GM19025 (cell line): ENCODE measurements around the gene METTL1.

Experiments used
- ATAC-seq: cut with Tn5 transposase; IDR thresholded peaks from one replicate; pipeline ENCODE4 v1.9.1; 2021; ENCODE audit warnings: mild to moderate bottlenecking, low read depth, moderate library complexity; ENCODE audit not compliant: unreplicated experiment

Gene METTL1

DNA sequence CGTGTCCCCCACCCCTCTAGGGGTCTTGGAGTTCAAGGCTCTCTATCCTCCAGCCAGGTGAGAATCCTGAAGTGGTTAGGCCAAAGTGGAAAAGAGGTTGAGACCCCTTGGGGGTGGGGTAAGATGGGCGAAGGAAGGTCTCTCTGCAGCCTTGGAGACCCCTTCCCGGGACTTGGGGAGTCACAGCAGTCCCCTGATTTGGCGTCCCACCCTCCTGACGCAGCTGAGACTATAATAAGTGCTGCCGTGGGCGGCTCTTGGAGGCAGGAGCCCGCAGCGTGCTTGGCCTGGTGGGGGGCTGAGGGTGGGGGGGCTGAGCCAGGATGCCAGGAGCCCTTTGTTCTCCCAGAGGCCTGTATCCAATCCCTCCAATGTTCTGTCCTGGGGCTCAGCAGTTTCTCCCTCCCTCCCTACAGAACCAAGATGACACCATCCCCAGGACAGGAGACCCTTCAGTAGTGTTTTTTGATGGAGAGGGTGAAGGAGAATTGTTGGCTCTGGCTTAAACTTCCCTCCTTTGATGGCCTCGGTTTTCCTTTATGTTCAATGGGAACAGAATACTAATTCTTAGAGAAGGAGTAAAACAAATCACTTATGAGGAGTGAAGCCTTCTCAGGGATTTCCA lies 31.9 kb downstream of the METTL1 start:
- no peak for ATAC-seq

DNA sequence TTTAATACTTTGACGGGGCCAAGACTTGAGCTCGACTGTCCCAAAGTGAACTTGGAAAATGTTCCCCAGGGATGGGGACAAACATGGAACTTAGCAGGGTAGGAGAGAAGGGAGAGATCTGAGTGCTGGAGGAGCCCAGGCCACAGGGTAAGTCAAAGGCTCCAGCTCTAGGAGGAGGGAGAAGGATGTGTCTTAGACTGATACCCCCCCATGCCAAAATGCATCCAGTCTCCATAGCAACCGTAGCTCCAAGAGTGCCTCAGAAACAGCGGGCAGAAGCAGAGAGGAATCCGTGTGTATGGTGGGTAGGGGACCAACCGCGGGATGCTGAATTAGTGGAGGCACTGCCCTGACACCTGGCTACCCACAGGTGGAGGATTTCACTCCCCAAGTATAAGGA lies 32.5 kb downstream of the METTL1 start:
- ATAC-seq: no peak

DNA sequence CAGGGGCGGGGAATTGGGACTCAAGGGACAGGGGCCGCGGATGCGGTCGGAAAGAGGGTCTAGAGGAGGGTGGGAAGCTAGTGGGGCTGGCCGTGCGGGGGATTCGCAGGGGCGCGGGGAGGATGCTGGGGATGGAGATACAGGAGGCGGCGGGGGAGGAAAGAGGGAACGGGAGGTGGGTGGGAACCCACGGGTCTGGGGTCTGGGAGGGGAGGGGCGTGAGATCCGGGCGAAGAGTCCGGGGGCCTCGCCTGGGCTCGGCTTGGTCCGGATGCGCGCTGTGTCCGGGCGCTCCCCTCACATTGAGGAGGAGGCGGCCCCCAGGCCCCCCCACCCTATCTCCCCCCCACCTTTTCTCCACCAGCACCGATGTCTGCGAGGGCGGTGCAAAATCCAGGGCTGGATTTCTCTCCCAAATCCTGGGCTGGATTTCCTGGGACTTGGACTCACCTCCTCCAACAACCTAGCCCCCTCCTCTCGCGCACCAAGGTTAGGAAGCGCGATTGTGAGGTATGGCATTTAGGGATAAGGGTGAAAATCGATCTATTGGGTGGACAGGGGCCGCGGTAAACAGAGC lies 33.2 kb downstream of the METTL1 start, which contains the start of gene AGAP2:
Gene AGAP2, minus strand, starts transcription at position 82 of the 577 bp plus-strand sequence. CDS start 496 bp downstream, outside the sequence.
- ATAC-seq: no peak

GRCh38 chr12:57737467-57738460 lies 34.1 kb downstream of the METTL1 start:
- no peak for ATAC-seq

GRCh38 chr12:57736741-57737466 lies 35.0 kb downstream of the METTL1 start:
- ATAC-seq: no peak

DNA sequence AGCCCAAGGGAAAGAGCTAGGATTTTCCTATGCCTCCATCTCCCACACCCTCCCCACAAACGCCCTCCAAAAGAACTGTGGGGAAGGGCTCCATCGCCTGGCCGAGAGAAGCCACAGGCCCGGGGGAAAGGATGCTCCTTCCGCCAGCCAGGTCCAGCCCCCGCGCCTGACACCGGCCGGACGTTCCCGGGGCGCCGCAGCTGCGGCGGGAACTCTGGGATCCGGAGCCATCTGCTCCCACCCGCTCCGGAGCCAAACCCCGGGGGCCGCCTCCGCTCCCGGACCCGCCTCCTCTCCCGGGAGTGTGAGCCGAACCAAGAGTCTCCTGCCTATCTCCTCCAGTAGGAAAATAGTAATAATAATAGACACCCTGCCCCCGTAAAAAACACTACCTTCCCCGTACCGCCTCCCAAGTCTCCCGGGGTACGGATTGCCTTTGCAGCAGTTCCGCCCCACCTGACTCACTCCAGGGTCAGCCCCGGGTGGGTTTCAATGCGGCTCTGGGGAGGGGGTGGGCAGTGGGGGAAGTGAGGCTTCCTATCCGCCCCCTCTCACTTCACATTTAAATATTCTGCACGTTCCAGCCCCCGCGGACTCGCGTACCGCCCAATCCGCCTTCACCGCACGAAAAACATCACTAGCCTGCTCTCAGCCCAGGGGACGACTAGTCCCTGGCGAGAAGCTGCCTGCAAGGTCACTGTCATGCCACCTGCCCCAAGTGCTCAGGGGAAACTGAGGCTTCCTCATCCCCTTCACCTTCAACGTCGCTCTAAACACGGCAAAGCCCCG lies 35.8 kb downstream of the METTL1 start:
- ATAC-seq: no peak

GRCh38 chr12:57735198-57735855 lies 36.6 kb downstream of the METTL1 start:
- no peak for ATAC-seq

DNA sequence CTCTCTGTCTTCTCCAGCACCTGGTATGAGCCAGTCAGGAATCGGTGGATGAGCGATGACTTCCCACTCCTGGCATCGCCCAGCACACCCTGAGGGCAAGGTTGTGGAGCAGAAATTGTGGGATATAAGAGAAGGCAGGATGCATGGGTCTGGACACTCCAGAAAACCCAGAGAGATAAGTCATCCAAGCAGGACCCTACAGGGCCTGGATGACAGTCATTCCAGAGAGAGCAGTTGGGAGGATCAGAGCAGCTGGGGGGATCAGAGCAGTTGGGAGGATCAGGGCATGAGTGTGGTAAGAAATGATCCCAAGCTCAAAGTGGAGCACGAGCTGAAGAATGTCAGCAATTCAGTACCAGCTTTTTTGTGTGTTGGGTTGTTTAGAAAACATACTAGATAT lies 37.3 kb downstream of the METTL1 start:
- ATAC-seq: no peak

DNA sequence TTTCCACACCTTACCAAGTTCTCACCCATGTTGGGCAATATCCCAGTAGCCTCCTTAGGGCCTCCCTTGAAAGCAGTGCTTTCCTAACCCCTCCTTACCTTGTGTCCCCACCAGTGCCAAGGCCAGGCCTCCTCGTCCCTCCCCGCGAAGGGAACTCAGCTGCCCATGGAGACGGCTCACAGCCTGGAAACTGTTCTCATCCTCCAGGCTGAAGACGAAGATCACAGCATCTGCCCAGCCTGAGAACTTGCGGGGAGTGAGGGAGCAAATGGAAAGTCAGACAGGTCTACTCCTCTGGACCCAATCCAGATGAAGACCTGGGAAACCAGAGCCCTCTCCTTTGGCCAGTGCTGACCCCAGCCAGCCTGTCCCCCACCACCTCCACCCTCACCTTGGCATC lies 38.0 kb downstream of the METTL1 start:
- ATAC-seq: no peak

GRCh38 chr12:57732726-57733593 lies 38.9 kb downstream of the METTL1 start:
- ATAC-seq: no peak

DNA sequence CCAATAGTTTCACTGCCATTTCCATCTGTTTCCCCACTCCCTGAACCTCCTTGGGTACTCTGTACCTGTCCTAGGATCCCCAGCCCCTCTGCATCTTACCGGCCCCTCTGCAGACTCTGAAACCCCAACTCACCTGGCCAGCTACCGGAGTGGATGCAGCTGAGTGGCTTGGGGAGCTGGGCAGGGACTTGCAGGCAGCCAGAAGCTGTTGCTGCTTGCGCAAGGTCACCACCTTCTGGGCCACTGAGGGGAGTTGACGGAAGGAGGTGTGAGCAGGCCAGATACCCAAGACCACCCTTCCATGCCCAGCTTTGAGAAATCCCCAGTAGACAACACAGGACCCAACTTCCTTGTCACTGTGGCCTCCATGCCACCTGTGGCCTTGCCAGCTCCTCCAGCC lies 39.6 kb downstream of the METTL1 start:
- no peak for ATAC-seq

DNA sequence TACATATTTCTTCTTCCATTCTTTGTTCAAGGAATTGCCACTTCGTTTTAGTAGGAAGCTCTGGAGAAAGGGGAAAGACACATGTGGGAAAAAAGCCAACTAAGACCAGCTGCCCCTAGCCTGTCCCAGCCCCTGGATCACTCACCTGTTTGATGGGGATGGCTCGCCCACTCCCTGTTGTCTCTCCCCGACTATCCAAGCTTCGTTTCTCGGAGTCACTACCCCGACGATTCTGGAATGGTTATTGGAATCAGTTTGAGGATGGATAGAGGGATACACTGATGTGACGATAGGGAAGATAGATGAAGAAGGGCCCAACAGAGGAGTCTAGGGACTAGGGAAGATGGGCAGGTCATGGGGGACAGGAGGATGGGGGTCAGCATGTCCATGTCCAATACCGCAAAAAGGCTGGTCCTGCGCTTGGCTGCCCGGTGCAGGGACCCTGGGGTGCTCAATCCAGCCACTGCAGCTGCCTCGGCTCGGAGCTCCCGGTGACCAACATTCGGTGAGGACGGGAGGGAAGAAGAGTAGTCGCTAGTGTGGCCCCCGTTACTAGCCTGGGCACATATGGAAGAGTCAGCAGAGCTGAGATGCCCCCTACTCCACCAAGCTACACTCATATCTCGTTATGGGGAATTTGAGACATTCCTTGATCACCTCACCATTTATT lies 40.4 kb downstream of the METTL1 start:
- ATAC-seq: no peak

DNA sequence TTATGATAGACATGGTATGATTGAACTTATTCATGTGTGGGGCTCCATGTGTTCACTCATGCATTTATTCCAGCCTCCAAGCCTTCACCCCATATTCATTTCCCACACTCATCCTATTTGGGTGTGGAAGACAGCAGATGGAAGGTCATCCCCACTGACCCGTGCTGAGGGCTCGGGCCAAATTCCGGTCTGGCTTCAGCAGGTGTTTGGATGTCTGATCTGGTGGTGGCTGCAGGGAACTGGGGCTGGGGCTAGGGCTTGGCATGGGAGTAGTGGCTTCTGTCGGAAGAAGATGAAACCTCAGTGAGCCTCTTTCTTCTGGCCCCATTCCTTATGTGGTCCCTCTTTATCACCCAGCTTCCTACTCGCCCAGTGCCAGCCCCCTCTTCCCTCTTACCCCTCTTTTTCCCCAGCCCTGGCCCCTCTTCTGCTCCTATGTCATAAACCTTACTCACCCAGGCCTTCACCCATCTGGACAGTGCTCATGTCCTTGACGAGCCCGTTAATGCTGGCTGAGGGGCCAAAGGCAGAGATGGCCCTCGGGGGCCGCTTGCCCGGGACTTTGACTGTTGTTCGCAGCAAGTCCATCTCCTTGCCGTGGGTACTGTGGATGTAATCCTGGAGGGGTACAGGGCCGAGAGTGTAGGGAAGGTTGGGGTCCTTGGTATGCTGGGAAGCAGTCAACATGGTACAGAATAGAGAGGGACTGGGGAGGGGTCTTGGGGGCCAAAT lies 41.4 kb downstream of the METTL1 start:
- ATAC-seq: no peak

DNA sequence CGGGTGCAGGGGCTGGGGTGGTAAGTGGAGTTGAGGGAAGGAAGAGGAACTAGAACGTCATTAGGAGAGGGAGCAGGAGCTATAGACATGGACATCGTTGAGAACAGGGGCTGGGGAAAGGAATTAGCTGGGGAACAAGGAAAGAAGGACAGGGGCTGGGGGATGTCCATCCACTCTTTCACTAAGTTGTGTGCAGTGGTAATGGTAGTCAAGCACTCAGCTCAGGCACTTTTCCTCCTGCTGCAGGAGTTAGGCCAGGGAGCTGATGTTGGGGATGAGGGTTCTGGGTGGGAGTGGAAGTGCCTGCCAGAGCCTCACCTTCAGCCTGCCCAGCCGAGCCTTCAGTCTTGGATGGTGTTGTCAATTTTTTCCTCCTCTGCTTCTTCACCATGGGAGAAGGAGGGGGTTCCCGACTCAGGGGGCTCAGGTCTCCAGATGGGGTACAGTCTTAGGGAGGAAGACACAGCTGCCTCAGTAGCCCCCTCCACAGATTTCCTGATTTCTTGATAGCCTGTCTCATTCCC lies 42.5 kb downstream of the METTL1 start:
- no peak for ATAC-seq

DNA sequence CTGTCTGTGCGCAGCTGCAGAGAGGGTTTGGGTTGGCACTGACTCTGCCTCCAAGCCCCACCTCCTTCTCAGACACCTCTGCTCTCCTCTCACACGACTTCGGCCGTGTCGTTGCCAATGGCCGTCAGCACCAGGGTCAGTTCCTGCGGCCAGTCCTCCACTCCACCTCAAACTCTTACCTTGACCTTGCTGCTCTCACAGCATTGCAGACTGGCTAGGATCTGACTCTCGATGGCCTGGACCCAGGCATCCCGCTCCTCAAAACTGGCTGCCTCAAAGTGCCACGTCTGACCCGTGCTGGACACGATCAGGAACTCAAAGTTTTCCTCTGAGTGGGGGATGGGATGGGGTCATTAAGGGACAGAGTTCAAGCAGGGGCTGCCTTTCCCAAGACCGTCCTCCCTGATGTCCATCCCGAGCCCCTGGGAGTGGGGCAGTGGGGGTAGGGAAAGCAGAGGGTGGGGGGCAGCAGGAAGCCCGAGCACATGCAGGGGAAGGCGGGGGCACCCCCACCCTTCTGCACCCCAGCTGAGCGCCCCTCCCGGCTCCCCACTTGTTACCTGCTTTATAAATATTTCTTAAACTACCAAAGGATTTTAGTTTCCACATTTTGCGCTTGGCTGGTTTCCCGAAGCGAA lies 44.0 kb downstream of the METTL1 start:
- no peak for ATAC-seq

DNA sequence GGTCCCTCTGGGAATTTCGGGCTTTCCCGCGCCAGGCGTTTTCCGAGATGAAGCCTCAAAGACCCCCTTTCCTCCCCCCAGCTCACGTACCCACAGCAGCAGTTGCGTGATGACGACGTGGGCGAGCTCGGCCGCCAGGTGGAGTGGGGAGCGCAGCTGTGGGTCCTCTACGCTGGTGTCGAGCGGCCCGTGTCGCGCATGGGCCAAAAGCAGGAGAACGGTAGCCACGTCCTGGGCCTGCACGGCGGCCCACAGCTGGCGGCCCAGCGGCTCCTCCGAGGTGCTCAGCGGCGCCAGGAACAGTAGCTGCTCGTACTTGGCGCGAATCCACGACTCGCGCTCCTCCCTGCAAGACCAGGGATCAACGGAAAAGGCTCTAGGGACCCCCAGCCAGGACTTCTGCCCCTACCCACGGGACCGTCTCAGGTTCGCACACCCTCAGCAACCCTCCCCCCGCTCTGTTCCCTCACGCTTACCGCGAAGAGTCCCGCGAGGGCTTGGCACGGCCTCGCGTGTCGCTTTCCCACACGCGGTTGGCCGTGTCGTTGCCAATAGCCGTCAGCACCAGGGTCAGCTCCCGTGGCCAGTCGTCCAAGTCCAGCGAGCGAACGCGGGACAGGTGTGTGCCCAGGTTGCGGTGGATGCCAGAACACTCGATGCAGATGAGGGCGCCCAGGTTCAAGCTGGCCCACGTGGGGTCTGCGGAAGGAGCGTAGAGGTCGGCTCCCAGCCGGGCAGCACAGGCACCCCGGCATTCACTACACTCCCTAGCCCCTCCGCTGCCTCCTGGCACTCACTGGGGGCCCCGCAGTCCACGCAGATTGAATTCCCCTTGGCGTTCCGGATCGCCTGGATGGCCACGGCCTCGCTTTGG lies 44.8 kb downstream of the METTL1 start:
- ATAC-seq: no peak
